ENCODE results near the gene TBX19.

- TF ChIP-seq, protein P1, sequence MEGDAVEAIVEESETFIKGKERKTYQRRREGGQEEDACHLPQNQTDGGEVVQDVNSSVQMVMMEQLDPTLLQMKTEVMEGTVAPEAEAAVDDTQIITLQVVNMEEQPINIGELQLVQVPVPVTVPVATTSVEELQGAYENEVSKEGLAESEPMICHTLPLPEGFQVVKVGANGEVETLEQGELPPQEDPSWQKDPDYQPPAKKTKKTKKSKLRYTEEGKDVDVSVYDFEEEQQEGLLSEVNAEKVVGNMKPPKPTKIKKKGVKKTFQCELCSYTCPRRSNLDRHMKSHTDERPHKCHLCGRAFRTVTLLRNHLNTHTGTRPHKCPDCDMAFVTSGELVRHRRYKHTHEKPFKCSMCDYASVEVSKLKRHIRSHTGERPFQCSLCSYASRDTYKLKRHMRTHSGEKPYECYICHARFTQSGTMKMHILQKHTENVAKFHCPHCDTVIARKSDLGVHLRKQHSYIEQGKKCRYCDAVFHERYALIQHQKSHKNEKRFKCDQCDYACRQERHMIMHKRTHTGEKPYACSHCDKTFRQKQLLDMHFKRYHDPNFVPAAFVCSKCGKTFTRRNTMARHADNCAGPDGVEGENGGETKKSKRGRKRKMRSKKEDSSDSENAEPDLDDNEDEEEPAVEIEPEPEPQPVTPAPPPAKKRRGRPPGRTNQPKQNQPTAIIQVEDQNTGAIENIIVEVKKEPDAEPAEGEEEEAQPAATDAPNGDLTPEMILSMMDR (IDR thresholded peaks at IDR 0.05; ENCODE audit: low read depth, low read length, poor library complexity, severe bottlenecking), result no peak
- TF ChIP-seq EZH2phosphoT487 (IDR thresholded peaks at IDR 0.05; ENCODE audit: borderline replicate concordance, low read length), result no peak
These were observed 1.4 kb upstream of the TBX19 start for GRCh38 chr1:168279253-168279652.

Measured in DOHH2 (cell line).